GM23338 (cell line): Measurements from ENCODE around the gene DCAF16.

Source experiments
- EZH2 ChIP-seq: fragments of 200-600 bp; sonication (generic); IDR thresholded peaks from one replicate; pipeline ENCODE4 v1.8.0; 2017; ENCODE audit warnings: antibody characterized with exemption, mild to moderate bottlenecking, low read depth; ENCODE audit not compliant: unreplicated experiment
- EZH2phosphoT487 ChIP-seq: fragments of 200-600 bp; sonication (generic); IDR thresholded peaks from one replicate; pipeline ENCODE4 v1.8.1; 2018; ENCODE audit warnings: antibody characterized with exemption; ENCODE audit not compliant: unreplicated experiment
- JUNB ChIP-seq: IDR thresholded peaks from one replicate; pipeline ENCODE4 v1.6.1; 2016; ENCODE audit warnings: antibody characterized with exemption; ENCODE audit not compliant: unreplicated experiment
- POLR2AphosphoS5 ChIP-seq: IDR thresholded peaks from 2 replicates; pipeline ENCODE4 v1.6.1; 2016; ENCODE audit warnings: antibody characterized with exemption, low read depth
- REST ChIP-seq: IDR thresholded peaks from one replicate; pipeline ENCODE4 v1.6.1; 2018; ENCODE audit warnings: antibody characterized with exemption; ENCODE audit not compliant: unreplicated experiment
- STAT1 ChIP-seq: IDR thresholded peaks from one replicate; pipeline ENCODE4 v1.6.1; 2016; ENCODE audit warnings: antibody characterized with exemption; ENCODE audit not compliant: unreplicated experiment
- TF ChIP-seq, protein P1 (sequence below), 2 experiments: fragments of 200-600 bp in 1 of 2; sonication (generic) in 1 of 2; conservative IDR thresholded peaks; 2 replicates each; pipeline versions ENCODE4 v1.5.1 to v1.6.1; 2016 to 2017; ENCODE audit warnings: antibody characterized with exemption in 2 of 2, low read depth in 2 of 2, mild to moderate bottlenecking in 2 of 2, moderate library complexity in 1 of 2
- TF ChIP-seq, protein P2 (sequence below): IDR thresholded peaks from 2 replicates; pipeline ENCODE4 v1.6.1; 2016; ENCODE audit warnings: antibody characterized with exemption

DNA sequence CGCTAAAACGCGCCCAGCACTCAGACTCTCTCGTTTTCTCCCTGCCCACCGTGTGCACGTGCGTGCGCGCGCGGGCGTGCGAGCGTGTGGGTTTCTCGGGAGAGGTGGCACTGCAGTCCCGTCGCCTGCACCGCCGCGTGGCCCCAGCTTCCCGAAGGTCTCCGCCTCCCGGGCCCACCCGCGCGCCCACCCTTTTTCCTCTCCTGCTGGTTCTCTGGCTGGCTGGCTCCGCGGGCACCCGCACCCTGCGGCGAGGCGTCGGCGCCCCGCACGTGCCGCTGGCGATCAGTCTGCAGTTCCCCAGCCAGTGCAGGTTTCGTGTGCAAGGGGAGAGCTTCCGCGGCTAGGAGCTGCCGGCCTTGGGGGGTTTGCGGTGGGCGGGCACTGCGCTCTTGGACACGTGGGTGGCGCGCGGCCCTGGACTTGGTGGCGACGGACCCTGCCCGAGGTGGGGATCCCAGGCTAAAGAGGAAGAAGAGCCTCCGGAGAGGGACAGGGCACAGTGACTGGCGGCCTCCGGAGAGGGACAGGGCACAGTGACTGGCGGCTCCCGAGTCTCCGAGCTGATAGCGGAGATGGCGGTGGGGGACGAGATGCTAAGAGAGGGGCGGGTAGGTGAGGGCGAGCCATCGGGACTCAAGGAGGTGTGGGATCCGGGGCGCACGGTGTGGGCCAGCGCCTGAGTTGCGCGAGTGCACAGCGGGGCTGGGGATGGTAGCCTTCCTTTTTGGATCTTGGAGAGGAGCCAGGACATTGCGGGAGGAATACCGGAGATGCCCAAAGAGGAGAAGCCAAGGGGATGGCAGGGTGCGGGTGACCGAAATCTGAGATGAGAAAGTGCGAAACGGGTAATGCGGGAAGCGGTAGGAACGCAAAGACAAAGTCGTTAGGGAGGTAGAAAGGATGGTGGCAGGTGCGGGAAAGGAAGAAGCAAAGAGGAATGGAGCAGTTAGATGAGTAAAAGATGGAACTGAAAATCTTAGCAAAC is 29.0 kb downstream of the DCAF16 start, which contains the start of gene FAM184B:
- TF ChIP-seq, protein P1, sequence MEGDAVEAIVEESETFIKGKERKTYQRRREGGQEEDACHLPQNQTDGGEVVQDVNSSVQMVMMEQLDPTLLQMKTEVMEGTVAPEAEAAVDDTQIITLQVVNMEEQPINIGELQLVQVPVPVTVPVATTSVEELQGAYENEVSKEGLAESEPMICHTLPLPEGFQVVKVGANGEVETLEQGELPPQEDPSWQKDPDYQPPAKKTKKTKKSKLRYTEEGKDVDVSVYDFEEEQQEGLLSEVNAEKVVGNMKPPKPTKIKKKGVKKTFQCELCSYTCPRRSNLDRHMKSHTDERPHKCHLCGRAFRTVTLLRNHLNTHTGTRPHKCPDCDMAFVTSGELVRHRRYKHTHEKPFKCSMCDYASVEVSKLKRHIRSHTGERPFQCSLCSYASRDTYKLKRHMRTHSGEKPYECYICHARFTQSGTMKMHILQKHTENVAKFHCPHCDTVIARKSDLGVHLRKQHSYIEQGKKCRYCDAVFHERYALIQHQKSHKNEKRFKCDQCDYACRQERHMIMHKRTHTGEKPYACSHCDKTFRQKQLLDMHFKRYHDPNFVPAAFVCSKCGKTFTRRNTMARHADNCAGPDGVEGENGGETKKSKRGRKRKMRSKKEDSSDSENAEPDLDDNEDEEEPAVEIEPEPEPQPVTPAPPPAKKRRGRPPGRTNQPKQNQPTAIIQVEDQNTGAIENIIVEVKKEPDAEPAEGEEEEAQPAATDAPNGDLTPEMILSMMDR (conservative IDR thresholded peaks at IDR 0.05; ENCODE audit: low read depth in 2 of 2), result no peak
- TF ChIP-seq, protein P2, sequence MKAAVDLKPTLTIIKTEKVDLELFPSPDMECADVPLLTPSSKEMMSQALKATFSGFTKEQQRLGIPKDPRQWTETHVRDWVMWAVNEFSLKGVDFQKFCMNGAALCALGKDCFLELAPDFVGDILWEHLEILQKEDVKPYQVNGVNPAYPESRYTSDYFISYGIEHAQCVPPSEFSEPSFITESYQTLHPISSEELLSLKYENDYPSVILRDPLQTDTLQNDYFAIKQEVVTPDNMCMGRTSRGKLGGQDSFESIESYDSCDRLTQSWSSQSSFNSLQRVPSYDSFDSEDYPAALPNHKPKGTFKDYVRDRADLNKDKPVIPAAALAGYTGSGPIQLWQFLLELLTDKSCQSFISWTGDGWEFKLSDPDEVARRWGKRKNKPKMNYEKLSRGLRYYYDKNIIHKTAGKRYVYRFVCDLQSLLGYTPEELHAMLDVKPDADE, result no peak
- TF ChIP-seq REST, result no peak
- no peak for TF ChIP-seq STAT1
- TF ChIP-seq POLR2AphosphoS5, result no peak
- no peak for TF ChIP-seq EZH2phosphoT487
- TF ChIP-seq EZH2, result peak; percentile 70
- TF ChIP-seq JUNB, result no peak
